K562 (cell line): ENCODE measurements around the gene SCYGR2.

Experiments
- ETV6 ChIP-seq, 3 experiments: fragments of 150-350 bp in 1 of 3; sonication (generic) in 1 of 3; formaldehyde crosslinking in 1 of 3; IDR thresholded peaks; 2 replicates each; pipeline versions ENCODE4 v1.6.1 to v1.8.0; 2014 to 2022; ENCODE audit warnings: borderline replicate concordance in 2 of 3, low read depth in 2 of 3, antibody characterized with exemption in 1 of 3, low read length in 1 of 3, mild to moderate bottlenecking in 1 of 3, missing genetic modification reagents in 1 of 3
- EZH2 ChIP-seq: IDR thresholded peaks from 2 replicates; pipeline ENCODE4 v1.6.1; 2012; ENCODE audit warnings: low read depth, mild to moderate bottlenecking, inconsistent platforms, low read length, borderline replicate concordance
- PCBP2 ChIP-seq: fragments of 200-400 bp; formaldehyde crosslinking; IDR thresholded peaks from 2 replicates; pipeline ENCODE4 v1.6.1; 2018; ENCODE audit warnings: low read length, low read depth, mild to moderate bottlenecking, moderate library complexity; ENCODE audit not compliant: poor library complexity, severe bottlenecking
- RCOR1 ChIP-seq, 2 experiments: IDR thresholded peaks; 2 replicates each; pipeline ENCODE4 v1.6.1; 2012; ENCODE audit warnings: low read depth in 2 of 2, low read length in 2 of 2, borderline replicate concordance in 1 of 2, improper control_type of control experiment in 1 of 2
- SAFB ChIP-seq: fragments of 200-400 bp; formaldehyde crosslinking; IDR thresholded peaks from 2 replicates; pipeline ENCODE4 v1.6.1; 2017; ENCODE audit warnings: low read depth, low read length, borderline replicate concordance
- SMAD3 ChIP-seq: fragments of 450-650 bp; formaldehyde crosslinking; conservative IDR thresholded peaks from 2 replicates; pipeline ENCODE4 v1.4.0; 2020; ENCODE audit warnings: mild to moderate bottlenecking
- TCF7L2 ChIP-seq: fragments of 150-350 bp; IDR thresholded peaks from 2 replicates; pipeline ENCODE4 v1.6.1; 2016; ENCODE audit warnings: low read depth, mild to moderate bottlenecking, low read length, moderate library complexity
- TEAD2 ChIP-seq: fragments of 450-650 bp; IDR thresholded peaks from 2 replicates; pipeline ENCODE4 v1.6.1; 2016; ENCODE audit warnings: missing genetic modification characterization, control low read depth, missing compliant biosample characterization
- ZBTB7A ChIP-seq: IDR thresholded peaks from 2 replicates; pipeline ENCODE4 v1.6.1; 2011; ENCODE audit warnings: low read depth, mild to moderate bottlenecking, low read length, moderate library complexity, borderline replicate concordance; ENCODE audit not compliant: control insufficient read depth
- TF ChIP-seq, protein P1 (sequence below), 3 experiments: IDR thresholded peaks in 2 of 3; conservative IDR thresholded peaks in 1 of 3; 2 replicates each; pipeline ENCODE4 v1.5.1; 2011 to 2012; ENCODE audit warnings: low read length in 3 of 3, mild to moderate bottlenecking in 3 of 3, control low read depth in 2 of 3, improper control_type of control experiment in 1 of 3, inconsistent platforms in 1 of 3, low read depth in 1 of 3, mixed read lengths in 1 of 3, moderate library complexity in 1 of 3; ENCODE audit not compliant: insufficient read depth in 2 of 3
- TF ChIP-seq, protein P2 (sequence below): fragments of 450-650 bp; formaldehyde crosslinking; IDR thresholded peaks from 2 replicates; pipeline ENCODE4 v1.4.0; 2022; ENCODE audit warnings: missing genetic modification characterization
- TF ChIP-seq, protein P3 (sequence below): fragments of 250-450 bp; sonication (Bioruptor Pico); IDR thresholded peaks from 2 replicates; pipeline ENCODE4 v1.9.0; 2021; ENCODE audit warnings: mild to moderate bottlenecking

DNA sequence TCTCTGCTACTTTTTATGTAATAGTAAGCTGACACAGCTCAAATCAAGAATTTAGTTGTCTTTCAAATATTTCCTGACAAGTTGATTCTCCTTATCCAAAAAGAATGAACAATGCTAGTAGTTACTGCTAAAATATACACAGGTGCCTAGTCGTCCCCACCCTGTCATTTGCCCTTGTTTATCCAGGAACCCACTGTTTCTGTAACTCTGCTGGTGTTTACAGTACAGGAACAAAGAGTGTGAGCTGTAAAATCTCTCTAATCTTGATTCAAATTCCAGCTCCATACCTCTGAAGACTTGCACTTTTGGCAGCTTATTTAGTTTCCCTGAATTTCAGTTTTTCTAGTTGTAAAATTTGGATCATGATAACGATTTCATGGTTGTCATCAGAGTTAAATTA, 21.1 kb upstream of the SCYGR2 start:
- no peak for TF ChIP-seq SAFB
- no peak for TF ChIP-seq ETV6 (IDR thresholded peaks at IDR 0.05; ENCODE audit: borderline replicate concordance in 1 of 2, low read depth in 2 of 2, low read length in 1 of 2)
- no peak for TF ChIP-seq ETV6 (CRISPR knock-in tag; IDR thresholded peaks at IDR 0.05; ENCODE audit: borderline replicate concordance)
- no peak for TF ChIP-seq TEAD2
- no peak for TF ChIP-seq EZH2
- TF ChIP-seq, protein P1, sequence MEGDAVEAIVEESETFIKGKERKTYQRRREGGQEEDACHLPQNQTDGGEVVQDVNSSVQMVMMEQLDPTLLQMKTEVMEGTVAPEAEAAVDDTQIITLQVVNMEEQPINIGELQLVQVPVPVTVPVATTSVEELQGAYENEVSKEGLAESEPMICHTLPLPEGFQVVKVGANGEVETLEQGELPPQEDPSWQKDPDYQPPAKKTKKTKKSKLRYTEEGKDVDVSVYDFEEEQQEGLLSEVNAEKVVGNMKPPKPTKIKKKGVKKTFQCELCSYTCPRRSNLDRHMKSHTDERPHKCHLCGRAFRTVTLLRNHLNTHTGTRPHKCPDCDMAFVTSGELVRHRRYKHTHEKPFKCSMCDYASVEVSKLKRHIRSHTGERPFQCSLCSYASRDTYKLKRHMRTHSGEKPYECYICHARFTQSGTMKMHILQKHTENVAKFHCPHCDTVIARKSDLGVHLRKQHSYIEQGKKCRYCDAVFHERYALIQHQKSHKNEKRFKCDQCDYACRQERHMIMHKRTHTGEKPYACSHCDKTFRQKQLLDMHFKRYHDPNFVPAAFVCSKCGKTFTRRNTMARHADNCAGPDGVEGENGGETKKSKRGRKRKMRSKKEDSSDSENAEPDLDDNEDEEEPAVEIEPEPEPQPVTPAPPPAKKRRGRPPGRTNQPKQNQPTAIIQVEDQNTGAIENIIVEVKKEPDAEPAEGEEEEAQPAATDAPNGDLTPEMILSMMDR (IDR thresholded peaks at IDR 0.05 in 2 of 3, conservative IDR thresholded peaks at IDR 0.05 in 1 of 3; ENCODE audit: insufficient read depth in 2 of 3, low read depth in 1 of 3, low read length in 3 of 3), result no peak
- no peak for TF ChIP-seq TCF7L2
- TF ChIP-seq SMAD3 (CRISPR knock-in tag), result no peak
- TF ChIP-seq, protein P2, sequence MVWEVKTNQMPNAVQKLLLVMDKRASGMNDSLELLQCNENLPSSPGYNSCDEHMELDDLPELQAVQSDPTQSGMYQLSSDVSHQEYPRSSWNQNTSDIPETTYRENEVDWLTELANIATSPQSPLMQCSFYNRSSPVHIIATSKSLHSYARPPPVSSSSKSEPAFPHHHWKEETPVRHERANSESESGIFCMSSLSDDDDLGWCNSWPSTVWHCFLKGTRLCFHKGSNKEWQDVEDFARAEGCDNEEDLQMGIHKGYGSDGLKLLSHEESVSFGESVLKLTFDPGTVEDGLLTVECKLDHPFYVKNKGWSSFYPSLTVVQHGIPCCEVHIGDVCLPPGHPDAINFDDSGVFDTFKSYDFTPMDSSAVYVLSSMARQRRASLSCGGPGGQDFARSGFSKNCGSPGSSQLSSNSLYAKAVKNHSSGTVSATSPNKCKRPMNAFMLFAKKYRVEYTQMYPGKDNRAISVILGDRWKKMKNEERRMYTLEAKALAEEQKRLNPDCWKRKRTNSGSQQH (CRISPR knock-in tag), result no peak
- no peak for TF ChIP-seq RCOR1 (IDR thresholded peaks at IDR 0.05; ENCODE audit: borderline replicate concordance in 1 of 2, low read depth in 2 of 2, low read length in 2 of 2)
- TF ChIP-seq, protein P3, sequence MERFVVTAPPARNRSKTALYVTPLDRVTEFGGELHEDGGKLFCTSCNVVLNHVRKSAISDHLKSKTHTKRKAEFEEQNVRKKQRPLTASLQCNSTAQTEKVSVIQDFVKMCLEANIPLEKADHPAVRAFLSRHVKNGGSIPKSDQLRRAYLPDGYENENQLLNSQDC (CRISPR knock-in tag), result no peak
- no peak for TF ChIP-seq ZBTB7A
- no peak for TF ChIP-seq PCBP2
